Activated effector memory CD4-positive, alpha-beta T cell treated with Interleukin-2 at 50 U/mL for 16 hours (primary cell): ENCODE results near the gene MTREX.

Experiments used
- DNase-seq: peaks from one replicate; pipeline ENCODE4 v3.0.0-alpha.2; 2020

Gene MTREX

GRCh38 chr5:55325621-55326020 is 17.8 kb downstream of the MTREX start:
- DNase-seq: no peak

- no peak for DNase-seq
Observed at GRCh38 chr5:55327281-55327680, 19.5 kb downstream of the MTREX start.

GRCh38 chr5:55331321-55331720 is 23.5 kb downstream of the MTREX start:
- no peak for DNase-seq

- DNase-seq: no peak
Observed at GRCh38 chr5:55333017-55333416, 25.2 kb downstream of the MTREX start.

GRCh38 chr5:55333811-55334210 is 26.0 kb downstream of the MTREX start:
- no peak for DNase-seq

GRCh38 chr5:55338092-55338613 is 30.4 kb downstream of the MTREX start:
- DNase-seq: no peak

GRCh38 chr5:55338810-55339243 is 31.0 kb downstream of the MTREX start:
- no peak for DNase-seq

- no peak for DNase-seq
Observed at GRCh38 chr5:55343107-55343506, 35.3 kb downstream of the MTREX start.

- no peak for DNase-seq
Observed at GRCh38 chr5:55343609-55344008, 35.8 kb downstream of the MTREX start.

GRCh38 chr5:55344392-55344992 is 36.7 kb downstream of the MTREX start:
- peak; percentile 23 for DNase-seq

- DNase-seq: no peak
Observed at GRCh38 chr5:55345327-55345726, 37.5 kb downstream of the MTREX start.

- DNase-seq: no peak
Observed at GRCh38 chr5:55347786-55348185, 40.0 kb downstream of the MTREX start.

GRCh38 chr5:55350754-55351153 is 43.0 kb downstream of the MTREX start:
- DNase-seq: no peak

GRCh38 chr5:55356896-55357295 is 49.1 kb downstream of the MTREX start:
- no peak for DNase-seq

GRCh38 chr5:55360190-55360589 is 52.4 kb downstream of the MTREX start:
- DNase-seq: no peak

GRCh38 chr5:55363856-55364255 is 56.1 kb downstream of the MTREX start:
- no peak for DNase-seq

GRCh38 chr5:55364537-55365055 is 56.8 kb downstream of the MTREX start:
- no peak for DNase-seq

- DNase-seq: no peak
Observed at GRCh38 chr5:55370291-55370925, 62.6 kb downstream of the MTREX start.

- DNase-seq: no peak
Observed at GRCh38 chr5:55371145-55371544, 63.4 kb downstream of the MTREX start.

- no peak for DNase-seq
Observed at GRCh38 chr5:55372130-55372925, 64.5 kb downstream of the MTREX start.

- no peak for DNase-seq
Observed at GRCh38 chr5:55377810-55378209, 70.0 kb downstream of the MTREX start.

- no peak for DNase-seq
Observed at GRCh38 chr5:55383254-55383653, 75.5 kb downstream of the MTREX start.

GRCh38 chr5:55384072-55384471 is 76.3 kb downstream of the MTREX start:
- DNase-seq: no peak

GRCh38 chr5:55385227-55385626 is 77.4 kb downstream of the MTREX start:
- no peak for DNase-seq
